ENCODE results near the gene KDM3A. TPM values are rescaled to one million over a fixed set of nuclear protein-coding genes. Genes with fewer than 3 reads are reported as not detected.

KDM3A gene
- total RNA-seq, 4 donors from 2014 or later: 22.5 to 54.3 (median 48.6) TPM

DNA sequence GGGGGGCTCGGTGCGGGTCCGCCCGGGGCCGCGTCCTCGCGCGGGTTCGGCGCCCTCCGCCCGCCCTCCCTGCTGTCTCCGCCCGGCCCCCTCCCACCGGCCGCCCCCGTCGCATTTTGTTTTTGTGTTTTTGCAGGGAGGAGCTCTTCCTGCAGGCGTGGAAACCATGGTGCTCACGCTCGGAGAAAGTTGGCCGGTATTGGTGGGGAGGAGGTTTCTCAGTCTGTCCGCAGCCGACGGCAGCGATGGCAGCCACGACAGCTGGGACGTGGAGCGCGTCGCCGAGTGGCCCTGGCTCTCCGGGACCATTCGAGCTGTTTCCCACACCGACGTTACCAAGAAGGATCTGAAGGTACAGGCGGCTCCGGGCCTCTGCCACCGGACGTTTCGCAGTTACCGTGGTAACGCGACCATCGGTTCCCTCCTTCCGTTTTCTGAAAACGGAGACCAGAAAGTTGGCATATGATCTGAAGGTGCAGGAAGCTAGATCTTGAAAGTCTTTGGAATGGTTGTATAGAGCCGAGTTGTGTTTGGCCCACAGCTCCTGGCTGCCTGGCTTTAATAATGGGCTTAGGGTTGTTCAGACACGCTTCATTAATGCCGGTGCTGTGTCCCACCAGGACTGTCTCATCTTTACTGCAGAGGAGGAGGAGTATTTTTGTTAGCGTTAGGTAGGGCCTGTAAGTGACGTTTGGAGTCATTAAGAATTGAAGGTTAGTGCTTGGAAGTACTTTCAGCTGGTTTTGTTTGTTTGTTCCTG lies 891 bp downstream of the KDM3A start:
- intact Hi-C loops (cut with DNase I; ENCODE audit: low total_unique reads): loop anchor here (10.0 kb wide), 1 partner anchor 183 kb away; the partner anchor contains the start of gene RNF103
- H3K4me1 ChIP-seq: peaks cover 15 to 18% of the 10 kb centered on the region in 2 donors
- TF ChIP-seq, protein P1, sequence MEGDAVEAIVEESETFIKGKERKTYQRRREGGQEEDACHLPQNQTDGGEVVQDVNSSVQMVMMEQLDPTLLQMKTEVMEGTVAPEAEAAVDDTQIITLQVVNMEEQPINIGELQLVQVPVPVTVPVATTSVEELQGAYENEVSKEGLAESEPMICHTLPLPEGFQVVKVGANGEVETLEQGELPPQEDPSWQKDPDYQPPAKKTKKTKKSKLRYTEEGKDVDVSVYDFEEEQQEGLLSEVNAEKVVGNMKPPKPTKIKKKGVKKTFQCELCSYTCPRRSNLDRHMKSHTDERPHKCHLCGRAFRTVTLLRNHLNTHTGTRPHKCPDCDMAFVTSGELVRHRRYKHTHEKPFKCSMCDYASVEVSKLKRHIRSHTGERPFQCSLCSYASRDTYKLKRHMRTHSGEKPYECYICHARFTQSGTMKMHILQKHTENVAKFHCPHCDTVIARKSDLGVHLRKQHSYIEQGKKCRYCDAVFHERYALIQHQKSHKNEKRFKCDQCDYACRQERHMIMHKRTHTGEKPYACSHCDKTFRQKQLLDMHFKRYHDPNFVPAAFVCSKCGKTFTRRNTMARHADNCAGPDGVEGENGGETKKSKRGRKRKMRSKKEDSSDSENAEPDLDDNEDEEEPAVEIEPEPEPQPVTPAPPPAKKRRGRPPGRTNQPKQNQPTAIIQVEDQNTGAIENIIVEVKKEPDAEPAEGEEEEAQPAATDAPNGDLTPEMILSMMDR (IDR thresholded peaks at IDR 0.05): no peak
- no peak for TF ChIP-seq POLR2A (IDR thresholded peaks at IDR 0.05)
- H3K27me3 ChIP-seq: no peaks in the 10 kb centered on the region
- H3K9me3 ChIP-seq: peaks cover 0 to 24% of the 10 kb centered on the region in 2 donors
- H3K4me3 ChIP-seq: peak overlapping the region; percentile 81 to 86
- H3K36me3 ChIP-seq: no peaks in the 10 kb centered on the region
- peak overlapping the region; percentile 97 to 98 for H3K27ac ChIP-seq
- DNase-seq: peak; percentile 51 to 55

DNA sequence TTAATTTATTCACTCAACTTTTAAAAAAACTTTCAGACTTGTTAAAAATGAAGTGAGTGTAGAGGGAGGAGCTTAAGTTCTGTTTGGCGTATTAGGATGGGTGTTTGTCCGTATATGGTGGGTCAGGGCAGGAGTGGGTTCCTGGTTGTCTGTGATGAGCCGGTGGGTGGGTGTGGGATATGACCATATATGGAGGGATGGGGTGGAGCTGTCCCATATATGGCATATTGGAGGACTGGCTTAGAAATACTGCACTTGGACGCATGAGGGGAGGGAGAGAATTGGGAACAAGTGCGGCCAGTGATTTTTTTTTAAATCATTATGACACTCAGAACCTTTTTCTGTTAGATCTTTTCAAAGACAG lies 1.5 kb downstream of the KDM3A start:
- no peaks in the 10 kb centered on the region for H3K27me3 ChIP-seq
- peaks cover 0 to 24% of the 10 kb centered on the region in 2 donors for H3K9me3 ChIP-seq
- peak; percentile 83 to 92 for DNase-seq
- H3K4me1 ChIP-seq: peaks cover 15 to 18% of the 10 kb centered on the region in 2 donors
- intact Hi-C loops (cut with DNase I; ENCODE audit: low total_unique reads): loop anchor here (10.0 kb wide), 1 partner anchor 182 kb away; the partner anchor contains the start of gene RNF103
- H3K4me3 ChIP-seq: peak overlapping the region; percentile 81 to 86
- H3K27ac ChIP-seq: peak overlapping the region; percentile 97 to 98
- TF ChIP-seq, protein P1 (IDR thresholded peaks at IDR 0.05): no peak
- peak in 1 of 2 donors; percentile 62 for TF ChIP-seq POLR2A (IDR thresholded peaks at IDR 0.05)
- H3K36me3 ChIP-seq: no peaks in the 10 kb centered on the region

DNA sequence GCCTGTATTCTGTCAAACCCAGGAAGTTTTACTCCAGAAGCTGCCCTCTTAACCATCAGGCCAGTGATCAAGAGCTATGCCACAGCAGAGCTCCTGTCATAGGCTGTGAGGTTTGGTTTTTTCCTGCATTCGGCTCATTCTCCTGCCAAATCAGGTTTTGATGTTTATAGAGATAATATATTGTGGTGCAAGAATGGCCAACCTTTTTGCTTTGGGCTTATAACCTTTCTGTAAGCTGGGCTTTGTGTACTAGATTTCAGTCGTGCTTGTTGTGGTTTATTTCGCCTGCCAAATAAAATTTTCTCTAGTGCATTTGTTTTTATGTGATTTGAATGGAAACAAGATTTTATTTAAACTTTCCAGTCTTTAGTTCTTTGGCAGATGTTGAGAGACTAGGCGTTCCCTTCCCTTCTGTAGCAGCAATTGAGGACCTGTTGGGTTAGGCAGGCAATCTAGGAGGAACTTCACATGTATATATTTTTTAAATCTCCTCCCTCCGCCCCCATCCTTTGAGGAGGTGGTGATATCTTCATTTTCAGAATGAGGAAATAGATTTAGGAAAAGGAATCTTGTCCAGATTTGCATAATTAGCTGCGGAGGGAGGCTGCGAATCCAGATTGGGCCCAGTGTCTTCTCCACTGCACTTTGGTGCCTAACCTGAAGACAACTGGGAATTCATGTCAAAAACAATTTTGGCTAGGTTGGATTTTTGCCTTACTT lies 2.6 kb downstream of the KDM3A start:
- TF ChIP-seq, protein P1 (IDR thresholded peaks at IDR 0.05): no peak
- TF ChIP-seq POLR2A (IDR thresholded peaks at IDR 0.05): no peak
- H3K27me3 ChIP-seq: no peaks in the 10 kb centered on the region
- peak overlapping the region in 1 of 2 donors; percentile 97 for H3K27ac ChIP-seq
- no peak overlapping the region for H3K4me3 ChIP-seq
- H3K9me3 ChIP-seq: peaks cover 0 to 17% of the 10 kb centered on the region in 2 donors
- no peak for DNase-seq
- no peaks in the 10 kb centered on the region for H3K36me3 ChIP-seq
- intact Hi-C loops (cut with DNase I; ENCODE audit: low total_unique reads): loop anchor here (10.0 kb wide), 1 partner anchor 181 kb away; the partner anchor contains the start of gene RNF103
- H3K4me1 ChIP-seq: peaks cover 18 to 25% of the 10 kb centered on the region in 2 donors

DNA sequence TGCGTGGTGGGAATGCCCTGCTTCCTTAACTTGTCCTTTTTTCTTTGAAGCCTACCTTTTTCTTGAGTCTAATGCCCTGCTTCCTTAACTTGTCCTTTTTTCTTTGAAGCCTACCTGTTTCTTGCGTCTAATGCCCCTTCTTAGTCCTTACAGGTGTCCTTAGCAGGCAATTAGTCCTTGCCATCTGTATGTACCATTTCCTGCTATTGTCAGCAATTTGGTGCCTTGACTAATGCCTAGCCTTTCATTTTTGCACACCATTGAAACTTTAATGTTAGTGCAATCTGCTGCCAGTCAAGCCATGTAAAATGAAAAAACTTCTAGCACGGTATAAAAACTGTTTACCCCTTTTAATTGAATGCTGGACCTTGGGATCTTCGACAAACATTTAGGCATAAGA lies 4.3 kb downstream of the KDM3A start:
- Histone ChIP-seq H3K27me3 (no peaks in the 10 kb centered on the region), H3K27ac (no peak overlapping the region), H3K9me3 (peaks cover 0 to 1% of the 10 kb centered on the region in 2 donors), H3K4me3 (no peak overlapping the region), H3K36me3 (no peaks in the 10 kb centered on the region), H3K4me1 (peaks cover 18 to 27% of the 10 kb centered on the region in 2 donors)
- intact Hi-C loops (cut with DNase I; ENCODE audit: low total_unique reads): loop anchor here (10.0 kb wide), 1 partner anchor 179 kb away; the partner anchor contains the start of gene RNF103
- no peak for TF ChIP-seq POLR2A (IDR thresholded peaks at IDR 0.05)
- TF ChIP-seq, protein P1 (IDR thresholded peaks at IDR 0.05): no peak
- no peak for DNase-seq
